GM12878 (cell line): ENCODE measurements around the gene H2AZ2. TPM values are rescaled to one million over a fixed set of nuclear protein-coding genes. Genes with fewer than 3 reads are reported as not detected.
A peak's percentile ranks its signal among the peaks of the same experiment; 100 is the strongest.

Experiments
- ATAC-seq: fragments of 200-7000 bp; cut with Tn5 transposase; 3 replicates; pipeline ENCODE4 v1.9.1; 2020; ENCODE audit warnings: mild to moderate bottlenecking, moderate library complexity
- BruUV-seq: library from RNA; stranded (reverse); fragments of 400-500 nt; replicated peaks from 2 replicates; lab custom pipeline; 2021; lab: Mats Ljungman, UMichigan
- CTCF ChIA-PET: fragments of 300-600 bp; sonication (Branson Sonifier 250); formaldehyde crosslinking; extraction: SDS; loops from one replicate; lab custom pipeline; 2021; ENCODE audit warnings: inconsistent platforms; lab: Yijun Ruan, JAX
- POLR2A ChIA-PET: fragments of 350-600 bp; formaldehyde crosslinking; extraction: SDS; loops from one replicate; lab custom pipeline; 2021; ENCODE audit warnings: inconsistent platforms; lab: Charles Lee
- RAD21 ChIA-PET: fragments of 300-600 bp; sonication (Branson Sonifier 250); formaldehyde crosslinking; loops from one replicate; lab custom pipeline; 2023; ENCODE audit warnings: antibody characterized with exemption; ENCODE audit not compliant: unreplicated experiment; lab: Charles Lee
- SMC1A ChIA-PET: fragments of 300-600 bp; sonication (Branson Sonifier 250); formaldehyde crosslinking; loops from one replicate; lab custom pipeline; 2023; ENCODE audit not compliant: unreplicated experiment, uncharacterized antibody; lab: Charles Lee
- DNase-seq: peaks from one replicate; pipeline ENCODE4 v3.0.0-alpha.2; 2011; ENCODE audit warnings: low read depth, low spot score
- FAIRE-seq: peaks from 3 replicates; lab custom pipeline; 2011; peaks lifted over from hg19 to GRCh38; lab: Jason Lieb, UNC
- H2AFZ ChIP-seq: 2 replicates; pipeline ENCODE4 v1.6.0; 2011; ENCODE audit warnings: low read depth, low read length, control low read depth; ENCODE audit not compliant: control insufficient read depth
- H3K27ac ChIP-seq: 2 replicates; pipeline ENCODE4 v1.5.1; 2011; ENCODE audit warnings: control low read depth; ENCODE audit not compliant: control insufficient read depth, insufficient read depth
- H3K27me3 ChIP-seq, 2 experiments: replicated peaks in 1 of 2; 2 replicates each; pipeline versions ENCODE4 v1.6.0 to v1.6.1; 2011; ENCODE audit warnings: low read length in 1 of 2; ENCODE audit not compliant: control insufficient read depth in 2 of 2, insufficient read depth in 2 of 2
- H3K36me3 ChIP-seq, 2 experiments: 2 replicates each; pipeline ENCODE4 v1.5.1; 2011; ENCODE audit warnings: low read length in 1 of 2; ENCODE audit not compliant: control insufficient read depth in 2 of 2, insufficient read depth in 2 of 2
- H3K4me1 ChIP-seq: 2 replicates; pipeline ENCODE4 v1.6.1; 2011; ENCODE audit warnings: mild to moderate bottlenecking, low read length, moderate library complexity, mixed read lengths; ENCODE audit not compliant: control insufficient read depth, insufficient read depth
- H3K4me2 ChIP-seq: 2 replicates; pipeline ENCODE4 v1.6.0; 2011; ENCODE audit warnings: control low read depth; ENCODE audit not compliant: control insufficient read depth, insufficient read depth
- H3K4me3 ChIP-seq: fragments of 200-600 bp; sonication (generic); 2 replicates; pipeline ENCODE4 v1.5.1; 2016
- H3K79me2 ChIP-seq: 2 replicates; pipeline ENCODE4 v1.6.0; 2011; ENCODE audit warnings: low read length; ENCODE audit not compliant: control insufficient read depth, insufficient read depth
- H3K9ac ChIP-seq: 2 replicates; pipeline ENCODE4 v1.8.0; 2011; ENCODE audit warnings: low read length, control low read depth, mixed read lengths; ENCODE audit not compliant: control insufficient read depth, insufficient read depth
- H3K9me3 ChIP-seq: replicated peaks from 3 replicates; pipeline ENCODE4 v1.5.1; 2011; ENCODE audit warnings: mild to moderate bottlenecking, low read length; ENCODE audit not compliant: control insufficient read depth, insufficient read depth
- H4K20me1 ChIP-seq: 2 replicates; pipeline ENCODE4 v1.6.0; 2011; ENCODE audit not compliant: control insufficient read depth, insufficient read depth
- CREM ChIP-seq: IDR thresholded peaks from 2 replicates; pipeline ENCODE4 v1.6.1; 2014; ENCODE audit warnings: antibody characterized with exemption, low read depth
- FOXM1 ChIP-seq: IDR thresholded peaks from 2 replicates; pipeline ENCODE4 v1.6.1; 2012; ENCODE audit warnings: low read depth, mild to moderate bottlenecking, inconsistent platforms, low read length, moderate library complexity
- IKZF2 ChIP-seq, 2 experiments: fragments of 450-650 bp; IDR thresholded peaks; 2 replicates each; pipeline ENCODE4 v1.6.1; 2017; ENCODE audit warnings: mild to moderate bottlenecking in 2 of 2, moderate library complexity in 2 of 2
- KLF5 ChIP-seq: fragments of 450-650 bp; IDR thresholded peaks from 2 replicates; pipeline ENCODE4 v1.6.1; 2014; ENCODE audit warnings: mild to moderate bottlenecking; ENCODE audit not compliant: partially characterized antibody
- MAX ChIP-seq: IDR thresholded peaks from 2 replicates; pipeline ENCODE4 v1.6.1; 2012; ENCODE audit warnings: low read depth, low read length, improper control_type of control experiment
- RAD21 ChIP-seq: IDR thresholded peaks from 2 replicates; pipeline ENCODE4 v1.6.1; 2011; ENCODE audit warnings: mild to moderate bottlenecking, low read depth, low read length, moderate library complexity; ENCODE audit not compliant: insufficient read depth
- SRF ChIP-seq, 2 experiments: IDR thresholded peaks; 2 replicates each; pipeline ENCODE4 v1.6.1; 2011; ENCODE audit warnings: low read depth in 2 of 2, low read length in 2 of 2, mild to moderate bottlenecking in 1 of 2, moderate library complexity in 1 of 2
- YY1 ChIP-seq: IDR thresholded peaks from 2 replicates; pipeline ENCODE4 v1.6.1; 2011; ENCODE audit warnings: low read depth, mild to moderate bottlenecking, low read length
- WGBS: methylation state at CpG from one replicate; pipeline ENCODE4 v1.1.6; 2016; ENCODE audit warnings: low lambda C conversion rate; ENCODE audit not compliant: insufficient replicate concordance, insufficient coverage; ENCODE audit errors: missing lambda C conversion rate; 5-methylcytosine and 5-hydroxymethylcytosine counted together
- in situ Hi-C: fragments of 300-500 bp; cut with MboI; formaldehyde crosslinking; loops from 9 replicates; pipeline ENCODE4 v1.14.3; 2018; ENCODE audit warnings: mixed read lengths
- intact Hi-C: fragments of 100-400 bp; cut with micrococcal nuclease; formaldehyde crosslinking; loops from one replicate; pipeline ENCODE4 v1.14.2; 2022; ENCODE audit not compliant: unreplicated experiment
- polyA plus RNA-seq, 11 experiments: library from polyadenylated mRNA; depleted of rRNA in 4 of 11; unstranded in 6 of 11; stranded (reverse) in 5 of 11; fragments of >200 nt; fragmentation: Nextera tagmentation in 4 of 11; fragmentation: Illumina TruSeq in 1 of 11; extraction: Ambion mirVana in 4 of 11; extraction: Trizol in 1 of 11; gene quantifications; 1 replicate in 1 of 11; 2 replicates in 10 of 11; pipeline versions ENCODE4 v1.2.1 to v1.2.3, GENCODE V29; 2011 to 2016; ENCODE audit warnings: inconsistent platforms in 2 of 11, missing spikeins in 2 of 11, low read depth in 1 of 11
- total RNA-seq, 4 experiments: library from RNA; depleted of rRNA in 3 of 4; stranded (reverse); fragments of >200 nt in 3 of 4; fragmentation: Illumina TruSeq in 1 of 4; extraction: Trizol in 1 of 4; gene quantifications; 2 replicates each; pipeline versions ENCODE4 v1.2.1 to v1.2.3, GENCODE V29; 2013 to 2021
- TF ChIP-seq, protein P1 (sequence below): fragments of 450-650 bp; IDR thresholded peaks from 2 replicates; pipeline ENCODE4 v1.6.1; 2017; ENCODE audit warnings: mild to moderate bottlenecking, low read depth, inconsistent platforms; ENCODE audit not compliant: poor library complexity, severe bottlenecking
- TF ChIP-seq, protein P2 (sequence below): IDR thresholded peaks from 2 replicates; pipeline ENCODE4 v1.6.1; 2011; ENCODE audit warnings: borderline replicate concordance, low read depth, mild to moderate bottlenecking, moderate library complexity, low read length; ENCODE audit not compliant: insufficient read depth, poor library complexity, severe bottlenecking
- TF ChIP-seq, protein P3 (sequence below): fragments of 450-650 bp; formaldehyde crosslinking; IDR thresholded peaks from 2 replicates; pipeline ENCODE4 v1.4.0; 2022; ENCODE audit warnings: mild to moderate bottlenecking, moderate library complexity

H2AZ2 gene
- total and polyA plus RNA-seq, 10 of the 15 experiments (the other 5 are each of a cell fraction or from before 2014, with no cell fraction given) = 118 to 366 (median 223) TPM

GRCh38 chr7:44867073-44867995 is 19.4 kb upstream of the H2AZ2 start:
- H3K27me3 ChIP-seq = no peaks in the 10 kb centered on the region; a peak in 1 of 4 replicates
- RAD21 ChIA-PET = interaction anchor here (1.5 kb wide), 1 partner anchor 13 kb away, joined by 3 read pairs; no protein-coding TSS in a partner anchor
- no peak overlapping the region for H3K27ac ChIP-seq
- intact Hi-C loops (no loop called here), in situ Hi-C loops (no loop called here)
- no peaks in the 10 kb centered on the region for H3K4me1 ChIP-seq
- ATAC-seq (0 out of 3 replicates have a peak, but pooled peaks have one; percentile 18), FAIRE-seq (no peak), DNase-seq (no peak)
- SMC1A ChIA-PET = interaction anchor here (1.0 to 1.1 kb wide), 2 partner anchors 15 to 48 kb away, joined by 3 read pairs; no protein-coding TSS in a partner anchor
- CTCF ChIA-PET = interaction anchor here (0.7 to 3.2 kb wide), 4 partner anchors 9 to 268 kb away, joined by 3 to 12 read pairs (median 6); no protein-coding TSS in a partner anchor
- H3K9me3 ChIP-seq = no peaks in the 10 kb centered on the region; the same call in 2 of the 3 replicates
- no peaks in the 10 kb centered on the region for H3K36me3 ChIP-seq
- no peak overlapping the region for H3K4me3 ChIP-seq
- POLR2A ChIA-PET = interaction anchor here (0.7 to 1.4 kb wide), 2 partner anchors 9 to 289 kb away, joined by 3 to 4 read pairs; no protein-coding TSS in a partner anchor
- no peak overlapping the region for H3K9ac ChIP-seq
- WGBS = 37% methylated on average over 4 of the region's 4 CpGs
- BruUV-seq = no TSS peak
- H3K79me2 ChIP-seq = no peaks in the 10 kb centered on the region
- no peak overlapping the region for H2AFZ ChIP-seq
- H4K20me1 ChIP-seq = no peaks in the 10 kb centered on the region
- H3K4me2 ChIP-seq = no peak overlapping the region
- TF ChIP-seq, protein P1, sequence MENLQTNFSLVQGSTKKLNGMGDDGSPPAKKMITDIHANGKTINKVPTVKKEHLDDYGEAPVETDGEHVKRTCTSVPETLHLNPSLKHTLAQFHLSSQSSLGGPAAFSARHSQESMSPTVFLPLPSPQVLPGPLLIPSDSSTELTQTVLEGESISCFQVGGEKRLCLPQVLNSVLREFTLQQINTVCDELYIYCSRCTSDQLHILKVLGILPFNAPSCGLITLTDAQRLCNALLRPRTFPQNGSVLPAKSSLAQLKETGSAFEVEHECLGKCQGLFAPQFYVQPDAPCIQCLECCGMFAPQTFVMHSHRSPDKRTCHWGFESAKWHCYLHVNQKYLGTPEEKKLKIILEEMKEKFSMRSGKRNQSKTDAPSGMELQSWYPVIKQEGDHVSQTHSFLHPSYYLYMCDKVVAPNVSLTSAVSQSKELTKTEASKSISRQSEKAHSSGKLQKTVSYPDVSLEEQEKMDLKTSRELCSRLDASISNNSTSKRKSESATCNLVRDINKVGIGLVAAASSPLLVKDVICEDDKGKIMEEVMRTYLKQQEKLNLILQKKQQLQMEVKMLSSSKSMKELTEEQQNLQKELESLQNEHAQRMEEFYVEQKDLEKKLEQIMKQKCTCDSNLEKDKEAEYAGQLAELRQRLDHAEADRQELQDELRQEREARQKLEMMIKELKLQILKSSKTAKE = no peak
- TF ChIP-seq IKZF2 (IDR thresholded peaks at IDR 0.05) (no peak), CREM (no peak), YY1 (no peak), MAX (no peak), KLF5 (no peak), RAD21 (no peak), SRF (IDR thresholded peaks at IDR 0.05; ENCODE audit: low read depth in 2 of 2, low read length in 2 of 2) (no peak), FOXM1 (no peak)
- TF ChIP-seq, protein P2, sequence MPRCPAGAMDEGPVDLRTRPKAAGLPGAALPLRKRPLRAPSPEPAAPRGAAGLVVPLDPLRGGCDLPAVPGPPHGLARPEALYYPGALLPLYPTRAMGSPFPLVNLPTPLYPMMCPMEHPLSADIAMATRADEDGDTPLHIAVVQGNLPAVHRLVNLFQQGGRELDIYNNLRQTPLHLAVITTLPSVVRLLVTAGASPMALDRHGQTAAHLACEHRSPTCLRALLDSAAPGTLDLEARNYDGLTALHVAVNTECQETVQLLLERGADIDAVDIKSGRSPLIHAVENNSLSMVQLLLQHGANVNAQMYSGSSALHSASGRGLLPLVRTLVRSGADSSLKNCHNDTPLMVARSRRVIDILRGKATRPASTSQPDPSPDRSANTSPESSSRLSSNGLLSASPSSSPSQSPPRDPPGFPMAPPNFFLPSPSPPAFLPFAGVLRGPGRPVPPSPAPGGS = no peak
- TF ChIP-seq, protein P3, sequence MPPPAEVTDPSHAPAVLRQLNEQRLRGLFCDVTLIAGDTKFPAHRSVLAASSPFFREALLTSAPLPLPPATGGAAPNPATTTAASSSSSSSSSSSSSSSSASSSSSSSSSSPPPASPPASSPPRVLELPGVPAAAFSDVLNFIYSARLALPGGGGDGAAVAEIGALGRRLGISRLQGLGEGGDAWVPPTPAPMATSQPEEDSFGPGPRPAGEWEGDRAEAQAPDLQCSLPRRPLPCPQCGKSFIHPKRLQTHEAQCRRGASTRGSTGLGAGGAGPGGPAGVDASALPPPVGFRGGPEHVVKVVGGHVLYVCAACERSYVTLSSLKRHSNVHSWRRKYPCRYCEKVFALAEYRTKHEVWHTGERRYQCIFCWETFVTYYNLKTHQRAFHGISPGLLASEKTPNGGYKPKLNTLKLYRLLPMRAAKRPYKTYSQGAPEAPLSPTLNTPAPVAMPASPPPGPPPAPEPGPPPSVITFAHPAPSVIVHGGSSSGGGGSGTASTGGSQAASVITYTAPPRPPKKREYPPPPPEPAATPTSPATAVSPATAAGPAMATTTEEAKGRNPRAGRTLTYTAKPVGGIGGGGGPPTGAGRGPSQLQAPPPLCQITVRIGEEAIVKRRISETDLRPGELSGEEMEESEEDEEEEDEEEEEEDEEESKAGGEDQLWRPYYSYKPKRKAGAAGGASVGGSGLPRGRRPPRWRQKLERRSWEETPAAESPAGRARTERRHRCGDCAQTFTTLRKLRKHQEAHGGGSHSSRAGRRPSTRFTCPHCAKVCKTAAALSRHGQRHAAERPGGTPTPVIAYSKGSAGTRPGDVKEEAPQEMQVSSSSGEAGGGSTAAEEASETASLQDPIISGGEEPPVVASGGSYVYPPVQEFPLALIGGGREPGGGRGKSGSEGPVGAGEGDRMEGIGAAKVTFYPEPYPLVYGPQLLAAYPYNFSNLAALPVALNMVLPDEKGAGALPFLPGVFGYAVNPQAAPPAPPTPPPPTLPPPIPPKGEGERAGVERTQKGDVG = no peak
